Smooth muscle cell (in vitro differentiated cells): ENCODE data around the gene C1orf146. TPM values are rescaled to one million over a fixed set of nuclear protein-coding genes. Genes with fewer than 3 reads are reported as not detected.
"Not testable (repeated sequence)": the region's sequence is repeated elsewhere in the genome, so short reads cannot be mapped to it uniquely, and the experiment has no call there.

ENCODE experiments used
- DNase-seq: peaks from one replicate; lab custom pipeline; 2025; ENCODE audit not compliant: unreplicated experiment; lab: John Stamatoyannopoulos, UW
- H2AFZ ChIP-seq: fragments of 200-600 bp; sonication (generic); 2 replicates; pipeline ENCODE4 v1.6.0; 2016; ENCODE audit warnings: antibody characterized with exemption, low read depth, mild to moderate bottlenecking
- H3F3A ChIP-seq: fragments of 200-600 bp; sonication (generic); 2 replicates; pipeline ENCODE4 v1.6.0; 2017; ENCODE audit warnings: antibody characterized with exemption, low read depth
- H3K27ac ChIP-seq: fragments of 200-600 bp; sonication (generic); 2 replicates; pipeline ENCODE4 v1.5.1; 2016; ENCODE audit warnings: low read depth, mild to moderate bottlenecking
- H3K27me3 ChIP-seq: fragments of 200-600 bp; sonication (generic); 2 replicates; pipeline ENCODE4 v1.6.1; 2016; ENCODE audit warnings: low read depth, mild to moderate bottlenecking
- H3K36me3 ChIP-seq: fragments of 200-600 bp; sonication (generic); 2 replicates; pipeline ENCODE4 v1.5.1; 2016; ENCODE audit warnings: low read depth
- H3K4me1 ChIP-seq: fragments of 200-600 bp; sonication (generic); 2 replicates; pipeline ENCODE4 v1.5.1; 2016; ENCODE audit warnings: low read depth
- H3K4me2 ChIP-seq: fragments of 200-600 bp; sonication (generic); 2 replicates; pipeline ENCODE4 v1.6.0; 2016; ENCODE audit warnings: mild to moderate bottlenecking
- H3K4me3 ChIP-seq: fragments of 200-600 bp; sonication (generic); 2 replicates; pipeline ENCODE4 v1.5.1; 2016; ENCODE audit warnings: mild to moderate bottlenecking
- H3K79me2 ChIP-seq: fragments of 200-600 bp; sonication (generic); 2 replicates; pipeline ENCODE4 v1.6.0; 2016; ENCODE audit warnings: low read depth, mild to moderate bottlenecking
- H3K9ac ChIP-seq: fragments of 200-600 bp; sonication (generic); 2 replicates; pipeline ENCODE4 v1.6.0; 2016; ENCODE audit warnings: low read depth
- H3K9me3 ChIP-seq: fragments of 200-600 bp; sonication (generic); replicated peaks from 2 replicates; pipeline ENCODE4 v1.5.1; 2016; ENCODE audit warnings: low read depth
- H4K20me1 ChIP-seq: fragments of 200-600 bp; sonication (generic); 2 replicates; pipeline ENCODE4 v1.6.0; 2016; ENCODE audit warnings: low read depth
- CTCF ChIP-seq: fragments of 200-600 bp; sonication (generic); IDR thresholded peaks from 2 replicates; pipeline ENCODE4 v1.5.1; 2017; ENCODE audit warnings: borderline replicate concordance, mild to moderate bottlenecking, antibody characterized with exemption; ENCODE audit not compliant: insufficient read depth, poor library complexity, severe bottlenecking
- WGBS: methylation state at CpG from one replicate; pipeline ENCODE4 v1.1.7; 2016; ENCODE audit warnings: low lambda C conversion rate; 5-methylcytosine and 5-hydroxymethylcytosine counted together
- polyA plus RNA-seq: library from polyadenylated mRNA; unstranded; fragments of >200 nt; fragmentation: Nextera tagmentation; extraction: Ambion mirVana; gene quantifications from 2 replicates; pipeline ENCODE4 v1.2.1, GENCODE V29; 2016
- total RNA-seq: library from RNA; depleted of rRNA; stranded (reverse); fragments of >200 nt; gene quantifications from 2 replicates; pipeline ENCODE4 v1.2.3, GENCODE V29; 2014

The C1orf146 gene
- total and polyA plus RNA-seq, 2 experiments from 2014 or later, result not detected

- H2AFZ ChIP-seq, result no peak overlapping the region
- no peak overlapping the region for H3K27ac ChIP-seq
- H3K36me3 ChIP-seq, result no peaks in the 10 kb centered on the region
- no peak overlapping the region for H3K4me3 ChIP-seq
- H3K9me3 ChIP-seq, result no peaks in the 10 kb centered on the region
- no peak for DNase-seq
- WGBS, result 30% methylated on average over 3 of the region's 3 CpGs
- H3F3A ChIP-seq, result no peaks in the 10 kb centered on the region
- TF ChIP-seq CTCF, result no peak
- no peaks in the 10 kb centered on the region for H4K20me1 ChIP-seq
- no peaks in the 10 kb centered on the region for H3K79me2 ChIP-seq
- H3K27me3 ChIP-seq, result no peaks in the 10 kb centered on the region
- H3K9ac ChIP-seq, result no peak overlapping the region
- H3K4me1 ChIP-seq, result no peaks in the 10 kb centered on the region
- no peak overlapping the region for H3K4me2 ChIP-seq
Measured at GRCh38 chr1:92228401-92228800, 10.7 kb downstream of the C1orf146 start.

- no peak for TF ChIP-seq CTCF
- no peak overlapping the region for H3K9ac ChIP-seq
- no peak overlapping the region for H3K4me2 ChIP-seq
- no peaks in the 10 kb centered on the region for H4K20me1 ChIP-seq
- H3F3A ChIP-seq, result no peaks in the 10 kb centered on the region
- no peak overlapping the region for H3K27ac ChIP-seq
- H3K36me3 ChIP-seq, result no peaks in the 10 kb centered on the region
- no peaks in the 10 kb centered on the region for H3K4me1 ChIP-seq
- H3K27me3 ChIP-seq, result no peaks in the 10 kb centered on the region
- H3K4me3 ChIP-seq, result no peak overlapping the region
- no peaks in the 10 kb centered on the region for H3K79me2 ChIP-seq
- H3K9me3 ChIP-seq, result no peaks in the 10 kb centered on the region
- no peak overlapping the region for H2AFZ ChIP-seq
- 95% methylated on average over 1 of the region's 1 CpG for WGBS
- DNase-seq, result no peak
Measured at GRCh38 chr1:92230736-92231135, 13.0 kb downstream of the C1orf146 start.

GRCh38 chr1:92240034-92240433, 22.3 kb downstream of the C1orf146 start:
- H3K27ac ChIP-seq, result no peak overlapping the region
- no peak for TF ChIP-seq CTCF
- H4K20me1 ChIP-seq, result no peaks in the 10 kb centered on the region
- H3K4me3 ChIP-seq, result no peak overlapping the region
- DNase-seq, result no peak
- H3F3A ChIP-seq, result no peaks in the 10 kb centered on the region
- no peak overlapping the region for H3K9ac ChIP-seq
- H2AFZ ChIP-seq, result no peak overlapping the region
- no peak overlapping the region for H3K4me2 ChIP-seq
- no peaks in the 10 kb centered on the region for H3K27me3 ChIP-seq
- H3K9me3 ChIP-seq, result no peaks in the 10 kb centered on the region
- H3K4me1 ChIP-seq, result no peaks in the 10 kb centered on the region
- no peaks in the 10 kb centered on the region for H3K79me2 ChIP-seq
- 66% methylated on average over 2 of the region's 2 CpGs for WGBS
- H3K36me3 ChIP-seq, result no peaks in the 10 kb centered on the region

- no peaks in the 10 kb centered on the region for H3K4me1 ChIP-seq
- H3K79me2 ChIP-seq, result no peaks in the 10 kb centered on the region
- no peak overlapping the region for H3K4me2 ChIP-seq
- H3K9ac ChIP-seq, result no peak overlapping the region
- H4K20me1 ChIP-seq, result no peaks in the 10 kb centered on the region
- no peak overlapping the region for H3K27ac ChIP-seq
- no peaks in the 10 kb centered on the region for H3F3A ChIP-seq
- TF ChIP-seq CTCF, result no peak
- H3K36me3 ChIP-seq, result no peaks in the 10 kb centered on the region
- no peak for DNase-seq
- H3K27me3 ChIP-seq, result no peaks in the 10 kb centered on the region
- WGBS, result 100% methylated on average over 1 of the region's 1 CpG
- H2AFZ ChIP-seq, result no peak overlapping the region
- no peaks in the 10 kb centered on the region for H3K9me3 ChIP-seq
- no peak overlapping the region for H3K4me3 ChIP-seq
Measured at GRCh38 chr1:92244376-92244775, 26.7 kb downstream of the C1orf146 start.

GRCh38 chr1:92254714-92255113, 37.0 kb downstream of the C1orf146 start:
- not testable (repeated sequence) for H3K4me2 ChIP-seq, H3K27ac ChIP-seq, DNase-seq, H3K36me3 ChIP-seq, H3K4me3 ChIP-seq, H3K27me3 ChIP-seq, H3K4me1 ChIP-seq, H3K79me2 ChIP-seq, H3K9me3 ChIP-seq, H3F3A ChIP-seq, H2AFZ ChIP-seq, H4K20me1 ChIP-seq, H3K9ac ChIP-seq
- WGBS, result 97% methylated on average over 3 of the region's 3 CpGs
